HG02973 (cell line): ENCODE measurements around the gene APBB2.
A peak's percentile ranks its signal among the peaks of the same experiment; 100 is the strongest.

Experiments used
- ATAC-seq: cut with Tn5 transposase; IDR thresholded peaks from one replicate; pipeline ENCODE4 v1.9.1; 2021; ENCODE audit warnings: moderate library complexity; ENCODE audit not compliant: unreplicated experiment

The APBB2 gene

DNA sequence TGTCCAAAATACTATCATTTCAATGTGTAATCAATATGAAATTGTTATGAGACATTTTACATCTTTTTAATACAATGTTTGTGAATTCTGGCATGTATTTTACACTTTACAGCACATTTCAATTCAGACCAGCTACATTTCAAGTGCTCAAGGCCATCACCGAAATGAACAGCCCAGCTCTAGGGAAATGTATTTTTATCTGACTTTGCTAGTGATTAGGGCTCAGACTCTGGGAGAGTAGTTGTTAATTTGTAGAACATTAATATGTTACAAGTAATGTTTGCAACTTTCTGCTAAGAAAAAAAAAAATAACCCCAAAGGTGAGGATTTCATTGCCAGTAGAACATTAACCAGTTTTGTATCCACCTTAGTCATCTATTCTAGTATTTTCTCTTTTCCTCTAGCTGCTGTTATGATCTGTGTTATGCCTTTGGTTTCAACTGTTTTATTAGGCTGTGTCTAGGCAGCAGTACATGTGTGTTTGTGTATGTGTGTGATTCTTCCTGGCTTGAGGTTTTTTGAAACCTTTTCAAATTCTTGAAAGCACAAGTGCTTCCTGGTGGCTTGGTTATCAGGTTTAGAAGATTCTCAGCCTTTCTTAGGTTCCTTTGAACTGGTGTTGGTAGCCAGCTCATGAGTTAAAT, 338.7 kb downstream of the APBB2 start:
- peak; percentile 45 for ATAC-seq

DNA sequence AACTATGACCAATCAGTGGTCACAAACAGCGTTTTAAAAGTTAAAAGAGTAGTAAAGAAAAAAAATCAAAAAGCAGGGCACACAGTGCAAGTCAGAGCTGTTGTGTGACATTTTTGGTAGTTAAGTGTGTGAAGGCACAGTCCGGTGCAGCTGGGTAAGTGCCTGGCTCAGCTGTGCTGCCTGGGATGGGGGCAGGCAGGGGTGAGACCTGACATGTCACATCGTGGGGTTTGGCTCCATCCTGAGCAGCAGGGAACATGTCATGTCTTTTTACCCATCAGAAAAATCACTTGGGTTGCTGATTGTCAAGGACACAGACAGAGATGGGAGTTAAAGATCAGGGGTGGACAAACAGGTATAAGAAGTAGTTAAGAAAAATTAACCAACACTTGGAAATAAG, 339.4 kb downstream of the APBB2 start:
- ATAC-seq: no peak

DNA sequence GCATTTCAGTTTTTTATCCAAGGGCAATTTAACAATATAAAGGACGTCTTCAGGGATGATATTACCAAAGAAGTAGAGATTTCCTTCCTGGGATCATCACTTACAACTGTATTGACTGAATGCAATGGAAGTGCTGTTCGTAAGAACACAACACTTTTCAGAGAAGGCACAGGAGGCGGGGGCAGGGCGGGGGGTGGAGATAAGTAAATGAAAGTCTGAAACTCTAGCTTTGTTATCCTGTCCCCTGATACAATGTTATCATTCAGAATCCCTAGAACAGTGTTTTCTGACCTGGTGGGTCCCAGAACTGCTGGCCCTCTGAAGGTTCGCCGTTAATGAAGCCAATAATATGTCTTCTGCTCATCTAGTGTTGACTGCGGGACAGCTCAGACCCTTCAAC, 340.0 kb downstream of the APBB2 start:
- no peak for ATAC-seq

DNA sequence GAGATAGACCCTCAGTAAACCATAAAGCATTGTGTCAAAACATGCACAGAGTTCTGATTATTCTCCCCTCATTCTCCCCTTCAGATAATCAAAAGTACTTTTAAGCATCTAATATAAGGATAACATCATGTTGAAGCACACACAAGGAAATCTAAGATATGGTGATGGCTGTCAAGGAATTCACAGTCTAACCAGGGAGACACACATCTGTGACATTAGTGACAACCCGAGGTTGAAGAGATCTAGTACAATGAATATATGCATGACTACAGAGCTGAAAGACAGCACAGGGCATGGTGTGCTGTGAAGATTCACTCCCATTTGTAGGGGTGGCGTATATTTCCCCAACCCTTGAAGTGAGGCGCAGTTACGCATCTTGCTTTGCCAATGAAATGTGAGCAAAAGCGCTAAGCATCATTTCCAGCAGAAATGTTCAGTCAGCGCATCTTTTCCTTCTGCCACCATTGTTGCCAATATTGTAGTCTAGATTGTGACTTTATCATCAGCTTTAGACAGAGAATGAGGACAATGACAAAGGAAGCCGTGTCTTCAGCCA, 342.6 kb downstream of the APBB2 start:
- no peak for ATAC-seq

GRCh38 chr4:40870150-40870549, 344.2 kb downstream of the APBB2 start:
- ATAC-seq: no peak

- ATAC-seq: no peak
Measured at GRCh38 chr4:40865696-40866095, 348.6 kb downstream of the APBB2 start.

GRCh38 chr4:40864531-40864930, 349.8 kb downstream of the APBB2 start:
- no peak for ATAC-seq

- ATAC-seq: no peak
Measured at GRCh38 chr4:40858962-40859361, 355.4 kb downstream of the APBB2 start.

DNA sequence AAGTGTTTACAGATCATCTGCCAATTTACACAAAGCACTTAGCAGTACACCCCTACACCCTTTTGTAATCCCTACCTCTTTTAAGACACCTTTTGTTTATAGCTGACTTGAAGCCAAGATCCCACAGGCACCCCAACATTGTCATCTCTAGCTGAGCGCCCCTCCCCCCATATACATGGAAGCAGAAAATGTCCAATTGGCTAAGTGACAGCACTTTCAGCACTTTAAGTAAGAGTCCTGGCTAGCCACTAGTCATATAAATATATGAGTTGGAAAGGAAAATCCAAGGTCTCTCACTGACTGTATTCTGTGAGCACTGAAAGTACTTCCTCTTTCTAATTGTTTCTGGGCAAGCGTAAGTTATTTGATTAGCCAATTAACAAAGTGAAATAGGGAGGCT, 356.4 kb downstream of the APBB2 start:
- ATAC-seq: no peak

- peak; percentile 83 for ATAC-seq
Measured at GRCh38 chr4:40856840-40857362, 357.4 kb downstream of the APBB2 start.

DNA sequence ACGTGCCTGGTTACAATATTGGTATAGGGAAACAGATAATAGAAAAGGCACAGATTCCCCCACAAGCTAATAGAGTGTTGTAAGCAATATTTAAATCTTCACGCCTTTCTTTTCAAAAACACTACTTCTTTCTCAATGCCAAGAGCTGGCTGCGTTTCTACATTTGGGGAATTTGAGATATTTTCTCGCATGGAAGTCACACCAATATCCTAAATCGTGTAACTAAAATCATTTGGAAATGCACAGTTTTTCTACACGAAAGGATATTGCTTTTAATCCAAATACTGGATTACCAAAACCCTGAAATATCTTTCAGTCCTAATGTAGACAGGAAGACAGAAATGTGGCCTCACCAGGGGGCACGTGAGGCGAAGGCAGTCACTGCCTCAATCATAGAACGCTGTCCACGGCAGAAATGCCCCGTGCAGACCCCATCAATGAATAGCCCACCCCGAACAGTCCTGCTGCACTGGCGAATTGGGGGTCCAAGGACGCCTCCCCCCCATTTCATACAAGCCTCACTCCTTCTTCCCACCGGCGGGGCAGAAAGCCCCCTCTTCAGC, 358.0 kb downstream of the APBB2 start:
- no peak for ATAC-seq

- no peak for ATAC-seq
Measured at GRCh38 chr4:40850496-40850895, 363.8 kb downstream of the APBB2 start.

GRCh38 chr4:40848940-40849339, 365.4 kb downstream of the APBB2 start:
- ATAC-seq: no peak

DNA sequence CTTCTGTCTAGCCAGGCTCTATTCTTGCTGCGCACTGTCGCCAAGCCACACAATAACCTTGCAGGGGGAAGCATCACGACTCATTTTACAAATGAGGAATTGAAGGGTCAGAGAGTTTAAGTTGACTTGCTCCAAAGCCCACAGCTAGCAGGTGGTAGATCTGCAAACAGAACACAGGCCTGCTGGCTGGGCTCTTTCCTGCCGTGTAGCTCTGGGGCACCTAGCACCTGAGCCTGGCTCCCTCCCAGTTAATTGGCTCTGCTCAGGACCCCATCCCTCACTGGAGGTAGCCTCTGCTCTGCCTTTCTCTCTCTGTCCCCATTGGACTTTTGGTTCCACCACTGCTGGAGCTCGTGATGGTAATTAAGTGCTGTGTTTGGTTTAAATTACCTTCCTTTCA, 366.1 kb downstream of the APBB2 start:
- no peak for ATAC-seq

GRCh38 chr4:40846532-40846931, 367.8 kb downstream of the APBB2 start:
- ATAC-seq: no peak

DNA sequence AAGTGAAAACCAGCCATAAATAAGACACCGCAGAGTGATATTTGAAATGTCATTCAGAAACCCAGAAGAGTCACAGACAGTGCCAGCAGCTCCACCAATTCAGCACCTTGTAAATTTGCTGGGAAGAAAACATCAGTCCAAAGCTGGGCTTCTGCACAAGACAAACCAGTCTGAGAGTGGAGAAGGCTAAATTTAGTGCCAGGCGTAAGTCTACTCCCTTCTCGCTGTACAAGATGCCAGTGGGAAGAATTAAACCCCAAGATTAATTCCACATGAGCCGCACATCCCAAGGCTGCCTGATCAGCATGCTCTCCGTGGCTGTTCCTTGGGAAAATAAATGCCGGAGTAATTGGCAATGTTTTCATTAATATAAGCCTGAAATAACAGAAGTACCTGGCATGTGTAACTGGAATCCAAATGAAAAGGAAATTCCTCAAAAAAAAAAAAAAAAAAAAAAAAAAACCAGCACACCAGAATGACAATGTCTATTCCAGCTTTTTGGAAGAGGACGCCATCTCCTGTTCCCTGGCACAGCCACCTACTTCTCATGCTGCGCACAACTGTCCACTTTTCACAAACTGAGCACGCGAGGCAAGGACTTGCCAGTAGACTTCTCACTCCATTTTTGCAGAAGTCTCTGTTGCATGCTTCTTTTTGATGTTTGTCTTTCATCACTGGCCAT, 369.0 kb downstream of the APBB2 start:
- no peak for ATAC-seq

DNA sequence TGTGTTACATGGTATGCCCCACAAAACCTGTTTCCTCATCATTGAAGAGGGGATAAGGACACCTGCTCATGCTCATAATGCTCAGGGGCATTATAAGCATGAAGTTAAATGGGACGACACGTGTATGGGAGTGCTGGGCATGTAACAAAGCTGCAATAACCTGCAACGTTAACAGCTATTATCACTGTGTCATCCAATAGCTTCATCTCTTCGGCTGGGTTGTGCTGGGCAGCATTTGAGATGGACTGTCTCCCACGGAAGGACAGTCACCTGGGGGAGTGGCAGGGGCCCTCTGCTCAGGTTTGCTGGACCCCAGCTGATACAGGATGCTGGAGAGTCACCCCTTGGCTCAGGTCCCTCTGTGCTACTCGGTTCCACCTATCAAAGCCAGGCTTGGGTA, 370.1 kb downstream of the APBB2 start:
- no peak for ATAC-seq

GRCh38 chr4:40843696-40844095, 370.6 kb downstream of the APBB2 start:
- ATAC-seq: peak; percentile 54

GRCh38 chr4:40842725-40843423, 371.5 kb downstream of the APBB2 start:
- ATAC-seq: no peak

GRCh38 chr4:40842318-40842717, 372.0 kb downstream of the APBB2 start:
- no peak for ATAC-seq

DNA sequence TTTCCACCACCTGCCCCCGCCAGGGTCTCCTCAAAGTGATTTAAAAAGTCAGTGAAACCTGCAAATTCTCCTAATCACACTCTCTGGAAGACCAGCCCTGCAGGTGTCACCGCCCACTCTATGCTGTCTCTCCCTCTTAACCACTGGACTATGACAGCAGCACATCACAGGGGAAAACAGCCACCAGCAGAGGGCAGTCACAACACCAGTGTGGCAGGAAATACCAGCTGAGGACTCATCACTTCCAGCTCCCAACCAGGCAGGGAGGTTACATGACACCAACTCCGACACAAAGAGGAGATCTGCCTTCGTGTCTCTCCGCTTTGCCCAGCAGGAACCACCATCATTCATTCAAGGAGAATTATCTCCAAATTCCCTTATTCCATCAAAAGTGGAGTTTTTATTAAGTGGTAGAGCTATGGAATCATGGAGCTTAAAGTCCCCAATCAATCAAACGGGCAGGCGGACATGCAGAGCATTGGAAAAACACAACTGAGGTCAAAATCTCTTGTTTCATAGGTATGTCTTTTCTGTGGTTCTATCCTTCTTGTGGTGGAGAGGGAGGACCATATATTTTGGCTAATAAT, 373.3 kb downstream of the APBB2 start:
- ATAC-seq: no peak
